Activated naive CD8-positive, alpha-beta T cell (primary cell): Measurements from ENCODE around the gene VN1R5.
"Not testable (repeated sequence)": the region's sequence is repeated elsewhere in the genome, so short reads cannot be mapped to it uniquely, and the experiment has no call there.

Source experiments
- H3K27ac Mint-ChIP-seq: one replicate; pipeline ENCODE4 v1.8.0; 2021; ENCODE audit warnings: mixed read lengths
- H3K27me3 Mint-ChIP-seq: one replicate; pipeline ENCODE4 v1.8.0; 2021; ENCODE audit warnings: mixed read lengths
- H3K36me3 Mint-ChIP-seq: one replicate; pipeline ENCODE4 v1.8.0; 2021; ENCODE audit warnings: mixed read lengths
- H3K4me1 Mint-ChIP-seq: one replicate; pipeline ENCODE4 v1.8.0; 2021; ENCODE audit warnings: low read depth, mixed read lengths
- H3K4me3 Mint-ChIP-seq: one replicate; pipeline ENCODE4 v1.8.0; 2021; ENCODE audit warnings: mild to moderate bottlenecking, mixed read lengths
- H3K9me3 Mint-ChIP-seq: one replicate; pipeline ENCODE4 v1.8.0; 2021; ENCODE audit warnings: low read depth, mixed read lengths

Gene VN1R5

GRCh38 chr1:247255772-247256171, at the start of gene VN1R5:
Gene VN1R5, plus strand, starts transcription at chr1:247256072.
- Mint-ChIP-seq H3K36me3 (peaks cover 12% of the 10 kb centered on the region), H3K9me3 (peaks cover 13% of the 10 kb centered on the region)
- H3K4me3 Mint-ChIP-seq, H3K27ac Mint-ChIP-seq, H3K27me3 Mint-ChIP-seq, H3K4me1 Mint-ChIP-seq: not testable (repeated sequence)

DNA sequence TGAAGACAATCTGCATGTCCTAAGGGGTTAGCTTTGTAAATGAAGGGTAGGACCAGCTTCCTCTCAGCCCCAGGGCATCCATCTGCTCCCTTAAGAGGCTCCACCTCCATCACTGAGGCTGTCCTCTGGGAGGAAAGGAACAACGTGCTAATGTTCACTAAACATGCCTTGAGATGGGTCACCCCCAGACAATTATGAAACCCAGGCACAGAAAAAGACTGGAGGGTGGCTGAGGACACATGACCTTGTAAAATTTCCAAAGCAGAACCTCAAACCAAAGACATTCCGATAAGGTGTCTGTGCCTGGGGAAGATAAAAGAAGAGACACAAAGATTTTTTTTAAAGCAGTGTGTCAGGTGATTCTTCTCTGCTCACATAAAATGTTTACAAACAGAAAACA, 46.5 kb upstream of the VN1R5 start:
- peaks cover 21% of the 10 kb centered on the region for H3K36me3 Mint-ChIP-seq
- peak overlapping the region; percentile 81 for H3K27ac Mint-ChIP-seq
- peak overlapping the region; percentile 94 for H3K4me3 Mint-ChIP-seq
- no peaks in the 10 kb centered on the region for H3K9me3 Mint-ChIP-seq
- H3K4me1 Mint-ChIP-seq: peaks cover 63% of the 10 kb centered on the region
- H3K27me3 Mint-ChIP-seq: no peaks in the 10 kb centered on the region

- peak overlapping the region; percentile 94 for H3K4me3 Mint-ChIP-seq
- H3K27ac Mint-ChIP-seq: peak overlapping the region; percentile 81
- peaks cover 19% of the 10 kb centered on the region for H3K36me3 Mint-ChIP-seq
- no peaks in the 10 kb centered on the region for H3K9me3 Mint-ChIP-seq
- peaks cover 63% of the 10 kb centered on the region for H3K4me1 Mint-ChIP-seq
- no peaks in the 10 kb centered on the region for H3K27me3 Mint-ChIP-seq
Measured at GRCh38 chr1:247210062-247210375, 45.9 kb upstream of the VN1R5 start.

DNA sequence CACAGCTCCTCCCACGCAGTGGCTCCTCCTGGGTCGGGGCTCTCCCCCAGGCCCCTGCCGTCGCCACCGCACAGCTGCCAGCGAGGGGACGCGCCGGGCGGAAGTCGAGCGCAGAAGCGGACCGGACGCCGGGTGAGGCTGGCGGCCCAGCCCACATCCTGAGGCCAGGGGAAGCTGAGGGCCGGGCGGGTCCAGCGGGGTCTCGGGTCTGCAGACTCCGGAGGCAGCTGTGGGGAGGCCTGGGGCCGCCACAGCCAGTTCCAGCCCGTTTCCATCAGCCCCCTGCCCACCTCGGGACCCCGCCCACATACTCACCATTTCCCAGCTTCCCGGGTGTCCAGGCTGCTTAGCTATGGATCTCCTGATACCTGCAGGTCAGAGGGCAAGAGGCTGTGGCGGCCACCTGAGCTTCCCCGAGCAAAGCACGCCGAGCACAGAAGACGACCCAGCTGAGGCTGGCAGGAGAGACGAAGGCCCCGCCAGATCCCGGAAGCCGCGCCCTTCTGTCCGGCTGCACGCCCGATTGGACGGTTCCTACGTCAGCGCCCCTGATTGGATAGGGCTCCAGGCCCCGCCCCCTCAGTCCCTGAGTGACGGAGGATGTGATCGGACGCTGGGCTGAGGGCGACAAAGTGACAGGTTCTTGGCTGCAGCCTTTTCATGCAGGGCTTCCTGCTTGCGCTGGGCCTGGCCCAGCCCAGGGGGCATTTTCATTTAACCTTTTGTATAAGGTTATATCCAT, 45.3 kb upstream of the VN1R5 start:
- H3K27me3 Mint-ChIP-seq: no peaks in the 10 kb centered on the region
- H3K36me3 Mint-ChIP-seq: peaks cover 19% of the 10 kb centered on the region
- peaks cover 61% of the 10 kb centered on the region for H3K4me1 Mint-ChIP-seq
- no peaks in the 10 kb centered on the region for H3K9me3 Mint-ChIP-seq
- H3K27ac Mint-ChIP-seq: peak overlapping the region; percentile 92
- H3K4me3 Mint-ChIP-seq: peak overlapping the region; percentile 94

- H3K4me3 Mint-ChIP-seq: no peak overlapping the region
- peaks cover 14% of the 10 kb centered on the region for H3K36me3 Mint-ChIP-seq
- no peaks in the 10 kb centered on the region for H3K9me3 Mint-ChIP-seq
- no peak overlapping the region for H3K27ac Mint-ChIP-seq
- H3K4me1 Mint-ChIP-seq: peaks cover 57% of the 10 kb centered on the region
- no peaks in the 10 kb centered on the region for H3K27me3 Mint-ChIP-seq
Measured at GRCh38 chr1:247211339-247211738, 44.5 kb upstream of the VN1R5 start.

- Mint-ChIP-seq H3K36me3 (peaks cover 13% of the 10 kb centered on the region), H3K4me1 (peaks cover 60% of the 10 kb centered on the region), H3K4me3 (peak overlapping the region; percentile 30), H3K9me3 (no peaks in the 10 kb centered on the region), H3K27ac (no peak overlapping the region), H3K27me3 (no peaks in the 10 kb centered on the region)
Measured at GRCh38 chr1:247212012-247212411, 43.9 kb upstream of the VN1R5 start.

DNA sequence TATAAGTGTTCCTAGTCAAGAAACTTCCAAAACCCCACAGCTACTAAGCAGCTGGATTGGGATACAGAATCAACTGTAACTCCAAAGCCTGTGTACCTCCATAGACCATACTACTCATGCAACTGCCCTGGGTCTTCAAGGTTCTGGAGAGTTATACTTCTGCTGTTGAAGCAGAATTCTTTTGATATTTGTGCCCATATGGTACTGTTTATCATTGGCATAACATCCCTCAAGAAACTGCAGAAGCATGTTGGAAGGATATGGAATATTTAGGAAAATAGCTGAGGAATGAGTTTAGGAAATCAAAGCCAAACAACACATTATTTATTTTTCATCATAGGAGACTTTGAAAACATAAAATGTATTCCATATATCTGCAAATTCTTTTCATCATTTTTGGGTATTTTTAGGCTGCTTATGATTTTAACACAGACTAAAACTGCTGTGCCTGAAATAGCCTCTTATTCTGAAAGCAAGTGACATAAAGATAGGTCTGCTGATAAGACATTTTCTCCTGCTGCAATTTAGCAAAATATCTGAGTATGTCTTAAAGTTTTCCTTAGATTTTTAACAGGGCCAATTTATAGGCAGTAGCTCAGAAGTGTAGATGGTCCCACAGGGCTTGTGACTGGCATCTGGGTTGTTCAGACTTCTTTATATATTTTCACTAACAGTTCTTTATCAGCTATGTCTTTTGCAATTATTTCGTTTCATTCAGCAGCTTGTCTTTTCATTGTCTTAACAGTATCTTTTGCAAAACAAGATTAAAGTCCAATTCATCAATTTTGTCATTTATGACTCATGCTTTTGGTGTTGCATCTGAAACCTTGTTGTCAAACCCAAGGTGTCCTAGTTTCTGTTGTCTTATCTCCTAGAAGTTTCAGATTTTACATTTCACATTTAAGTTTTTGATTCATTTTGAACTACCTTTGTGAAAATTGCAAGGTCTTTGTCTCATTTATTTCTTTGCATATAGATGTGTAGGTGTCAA, 43.0 kb upstream of the VN1R5 start:
- Mint-ChIP-seq H3K36me3 (peaks cover 5% of the 10 kb centered on the region), H3K27me3 (no peaks in the 10 kb centered on the region), H3K9me3 (no peaks in the 10 kb centered on the region), H3K27ac (no peak overlapping the region), H3K4me1 (peaks cover 52% of the 10 kb centered on the region), H3K4me3 (no peak overlapping the region)

GRCh38 chr1:247216261-247216660, 39.6 kb upstream of the VN1R5 start:
- Mint-ChIP-seq H3K9me3 (no peaks in the 10 kb centered on the region), H3K4me3 (no peak overlapping the region), H3K27me3 (no peaks in the 10 kb centered on the region), H3K27ac (no peak overlapping the region), H3K36me3 (peaks cover 4% of the 10 kb centered on the region), H3K4me1 (peaks cover 30% of the 10 kb centered on the region)

- Mint-ChIP-seq H3K36me3 (peaks cover 11% of the 10 kb centered on the region), H3K4me3 (no peak overlapping the region), H3K27ac (no peak overlapping the region), H3K4me1 (peaks cover 13% of the 10 kb centered on the region), H3K27me3 (peaks cover 4% of the 10 kb centered on the region), H3K9me3 (no peaks in the 10 kb centered on the region)
Measured at GRCh38 chr1:247218121-247218651, 37.7 kb upstream of the VN1R5 start.

GRCh38 chr1:247220280-247220679, 35.6 kb upstream of the VN1R5 start:
- not testable (repeated sequence) for H3K27ac Mint-ChIP-seq, H3K9me3 Mint-ChIP-seq, H3K27me3 Mint-ChIP-seq, H3K4me1 Mint-ChIP-seq, H3K4me3 Mint-ChIP-seq
- peaks cover 20% of the 10 kb centered on the region for H3K36me3 Mint-ChIP-seq

DNA sequence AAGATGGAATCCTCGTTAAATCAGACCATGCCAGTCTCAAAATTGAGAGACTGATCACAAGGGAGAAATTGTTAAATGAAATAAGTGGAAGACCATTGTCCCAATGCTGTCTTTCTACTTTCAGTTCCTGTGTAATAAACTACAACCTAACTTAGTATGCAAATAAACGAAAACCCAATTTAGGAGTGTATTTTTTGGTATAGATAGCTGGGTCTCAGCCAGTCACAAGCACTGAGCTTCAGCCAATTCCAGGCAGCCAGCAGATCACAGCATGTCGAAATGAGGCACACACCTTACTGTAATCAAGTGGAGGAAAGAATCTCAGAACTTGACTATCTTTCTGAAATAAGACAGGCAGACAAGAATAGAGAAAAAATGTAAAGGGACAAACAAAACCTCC, 33.0 kb upstream of the VN1R5 start:
- Mint-ChIP-seq H3K36me3 (peaks cover 20% of the 10 kb centered on the region), H3K4me3 (no peak overlapping the region), H3K27ac (no peak overlapping the region), H3K4me1 (no peaks in the 10 kb centered on the region), H3K27me3 (peaks cover 4% of the 10 kb centered on the region), H3K9me3 (peaks cover 6% of the 10 kb centered on the region)

DNA sequence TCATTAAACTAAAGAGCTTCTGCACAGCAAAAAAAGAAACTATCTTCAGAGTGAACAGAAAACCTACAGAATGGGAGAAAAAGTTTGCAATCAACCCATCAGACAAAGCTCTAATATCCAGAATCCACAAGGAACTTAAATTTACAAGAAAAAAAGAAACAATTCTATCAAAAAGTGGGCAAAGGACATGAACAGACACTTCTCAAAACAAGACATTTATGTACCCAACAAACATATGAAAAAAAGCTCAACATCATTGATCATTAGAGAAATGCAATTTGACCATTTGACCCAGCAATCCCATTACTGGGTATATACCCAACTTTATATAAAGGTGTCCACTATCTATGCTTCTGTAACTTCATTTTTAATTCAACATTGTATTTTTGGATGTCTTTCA, 31.1 kb upstream of the VN1R5 start:
- Mint-ChIP-seq H3K4me1 (no peaks in the 10 kb centered on the region), H3K4me3 (no peak overlapping the region)

GRCh38 chr1:247228133-247228532, 27.7 kb upstream of the VN1R5 start:
- H3K9me3 Mint-ChIP-seq: peaks cover 10% of the 10 kb centered on the region
- no peaks in the 10 kb centered on the region for H3K4me1 Mint-ChIP-seq

More for the DNA sequence above, 31.1 kb upstream of the VN1R5 start:
- peaks cover 21% of the 10 kb centered on the region for H3K36me3 Mint-ChIP-seq
- peaks cover 4% of the 10 kb centered on the region for H3K27me3 Mint-ChIP-seq
- peaks cover 10% of the 10 kb centered on the region for H3K9me3 Mint-ChIP-seq
- no peak overlapping the region for H3K27ac Mint-ChIP-seq

DNA sequence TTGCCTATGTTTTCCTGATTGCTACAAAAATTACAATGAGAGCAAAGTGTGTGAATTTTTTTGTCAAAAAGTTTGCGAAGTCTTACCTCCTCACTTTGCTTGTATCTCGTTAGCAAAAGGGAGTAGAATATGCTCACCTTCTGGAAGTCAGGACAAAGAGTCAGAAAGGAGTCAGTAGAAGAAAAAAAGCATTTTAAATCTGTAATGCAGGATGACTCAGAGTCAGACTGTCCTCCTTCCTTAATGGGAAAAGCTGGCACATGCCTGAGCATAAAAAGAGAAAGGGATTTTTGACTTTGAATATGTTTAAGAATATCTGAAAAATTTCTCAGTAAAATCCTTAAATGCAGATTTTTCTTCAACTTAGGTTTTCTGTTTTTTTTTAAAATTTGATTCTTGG, 14.2 kb upstream of the VN1R5 start:
- Mint-ChIP-seq H3K9me3 (peaks cover 15% of the 10 kb centered on the region), H3K4me3 (no peak overlapping the region), H3K4me1 (no peaks in the 10 kb centered on the region), H3K36me3 (peaks cover 5% of the 10 kb centered on the region), H3K27me3 (no peaks in the 10 kb centered on the region), H3K27ac (no peak overlapping the region)

More at GRCh38 chr1:247228133-247228532, 27.7 kb upstream of the VN1R5 start:
- Mint-ChIP-seq H3K36me3 (peaks cover 14% of the 10 kb centered on the region), H3K4me3 (no peak overlapping the region), H3K27ac (no peak overlapping the region), H3K27me3 (no peaks in the 10 kb centered on the region)

DNA sequence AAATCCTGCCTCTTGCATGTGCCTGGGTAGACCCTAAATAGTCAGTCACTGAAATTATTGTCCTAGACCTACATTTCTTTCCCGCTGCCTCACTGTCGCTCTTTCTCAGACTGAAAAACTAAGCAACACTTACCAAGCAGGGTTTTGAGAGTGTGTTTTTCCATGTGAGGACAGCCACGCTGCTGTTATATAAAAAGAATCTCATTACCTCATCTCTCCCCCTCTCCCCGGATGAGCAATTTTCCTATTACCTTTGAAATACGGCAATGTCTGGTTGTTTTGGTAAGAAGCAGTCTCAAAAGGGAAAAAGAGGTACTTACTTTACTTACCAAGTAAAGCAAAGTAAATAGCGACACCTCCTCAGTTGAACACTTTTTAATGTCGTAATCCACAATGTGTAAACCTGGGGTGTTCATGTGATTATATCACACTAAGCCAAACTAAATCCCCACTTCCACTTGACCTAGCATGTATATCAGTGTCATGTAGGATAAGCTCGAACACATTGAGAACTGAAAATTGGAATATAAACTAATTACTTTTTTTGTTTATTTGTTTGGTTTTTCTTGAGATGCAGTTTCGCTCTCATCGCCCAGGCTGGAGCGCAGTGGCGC, 12.2 kb upstream of the VN1R5 start:
- Mint-ChIP-seq H3K4me1 (no peaks in the 10 kb centered on the region), H3K27ac (no peak overlapping the region), H3K36me3 (peaks cover 10% of the 10 kb centered on the region), H3K9me3 (peaks cover 22% of the 10 kb centered on the region), H3K4me3 (no peak overlapping the region), H3K27me3 (no peaks in the 10 kb centered on the region)
